ENCODE measurements around the gene CLECL1. TPM values are rescaled to one million over a fixed set of nuclear protein-coding genes. Genes with fewer than 3 reads are reported as not detected.

CLECL1 gene
- total RNA-seq (2021) (not detected in 2 replicates), Bru-seq, nascent RNA (not detected), BruChase-seq, experiment 1, labeled RNA remaining after a 2-hour chase (not detected), BruChase-seq, experiment 2, labeled RNA remaining after a 6-hour chase (not detected)
- long read RNA-seq: 0 reads

- ChIA-PET POLR2A (ENCODE audit: low non-redundant PET) (no interaction called here), CTCF (no interaction called here)
- Histone ChIP-seq H3K27ac (ENCODE audit: low read depth, low read length, poor library complexity, severe bottlenecking) (no peak within 1 kb of the TSS), H3K4me3 (ENCODE audit: low read depth, low read length, poor library complexity, severe bottlenecking) (no peak within 1 kb of the TSS), H3K9me3 (ENCODE audit: low read depth, low read length, poor library complexity, severe bottlenecking) (no peaks in the 10 kb centered on the region), H3K36me3 (ENCODE audit: insufficient read depth, low read length, poor library complexity, severe bottlenecking) (no peaks in the 10 kb centered on the region), H3K27me3 (replicated peaks; ENCODE audit: insufficient read depth, low read depth, low read length, poor library complexity) (peaks cover 15% of the 10 kb centered on the region), H3K4me1 (ENCODE audit: insufficient read depth, low read length, poor library complexity, severe bottlenecking) (no peaks in the 10 kb centered on the region)
- DNase-seq (ENCODE audit: low spot score): no peak
- BruUV-seq (replicated peaks): no TSS peak
- intact Hi-C loops (cut with micrococcal nuclease; ENCODE audit: unreplicated experiment): no loop called here
- TF ChIP-seq CTCF (conservative IDR thresholded peaks at IDR 0.05; ENCODE audit: low read depth, low read length) (no peak), EZH2 (IDR thresholded peaks at IDR 0.05; ENCODE audit: borderline replicate concordance, low read depth, low read length, poor library complexity, severe bottlenecking) (no peak)
These were observed at the start of gene CLECL1 for GRCh38 chr12:9732921-9733461. Gene CLECL1, minus strand, starts transcription at chr12:9733097.

GRCh38 chr12:9781360-9781759 lies 48.5 kb upstream of the CLECL1 start:
- BruUV-seq (replicated peaks): no TSS peak
- TF ChIP-seq EZH2 (IDR thresholded peaks at IDR 0.05; ENCODE audit: borderline replicate concordance, low read depth, low read length, poor library complexity, severe bottlenecking): no peak
- TF ChIP-seq CTCF (conservative IDR thresholded peaks at IDR 0.05; ENCODE audit: low read depth, low read length): no peak
- intact Hi-C loops (cut with micrococcal nuclease; ENCODE audit: unreplicated experiment): no loop called here
- DNase-seq (ENCODE audit: low spot score): no peak
- H3K27ac ChIP-seq (ENCODE audit: low read depth, low read length, poor library complexity, severe bottlenecking): no peak overlapping the region
- ChIA-PET CTCF (no interaction called here), POLR2A (ENCODE audit: low non-redundant PET) (no interaction called here)
- H3K27me3 ChIP-seq (replicated peaks; ENCODE audit: insufficient read depth, low read depth, low read length, poor library complexity): no peaks in the 10 kb centered on the region
- H3K36me3 ChIP-seq (ENCODE audit: insufficient read depth, low read length, poor library complexity, severe bottlenecking): no peaks in the 10 kb centered on the region
- no peaks in the 10 kb centered on the region for H3K4me1 ChIP-seq (ENCODE audit: insufficient read depth, low read length, poor library complexity, severe bottlenecking)
- H3K4me3 ChIP-seq (ENCODE audit: low read depth, low read length, poor library complexity, severe bottlenecking): no peak overlapping the region
- no peaks in the 10 kb centered on the region for H3K9me3 ChIP-seq (ENCODE audit: low read depth, low read length, poor library complexity, severe bottlenecking)

- POLR2A ChIA-PET (ENCODE audit: low non-redundant PET): no interaction called here
- Histone ChIP-seq H3K9me3 (ENCODE audit: low read depth, low read length, poor library complexity, severe bottlenecking) (no peaks in the 10 kb centered on the region), H3K4me3 (ENCODE audit: low read depth, low read length, poor library complexity, severe bottlenecking) (no peak overlapping the region), H3K27me3 (replicated peaks; ENCODE audit: insufficient read depth, low read depth, low read length, poor library complexity) (no peaks in the 10 kb centered on the region), H3K36me3 (ENCODE audit: insufficient read depth, low read length, poor library complexity, severe bottlenecking) (no peaks in the 10 kb centered on the region), H3K4me1 (ENCODE audit: insufficient read depth, low read length, poor library complexity, severe bottlenecking) (no peaks in the 10 kb centered on the region), H3K27ac (ENCODE audit: low read depth, low read length, poor library complexity, severe bottlenecking) (no peak overlapping the region)
- BruUV-seq (replicated peaks): no TSS peak
- DNase-seq (ENCODE audit: low spot score): no peak
- intact Hi-C loops (cut with micrococcal nuclease; ENCODE audit: unreplicated experiment): no loop called here
- CTCF ChIA-PET: no interaction called here
- TF ChIP-seq EZH2 (IDR thresholded peaks at IDR 0.05; ENCODE audit: borderline replicate concordance, low read depth, low read length, poor library complexity, severe bottlenecking) (no peak), CTCF (conservative IDR thresholded peaks at IDR 0.05; ENCODE audit: low read depth, low read length) (no peak)
These were observed 46.3 kb upstream of the CLECL1 start for GRCh38 chr12:9779209-9779608.

Data from A673 (cell line).